Body of pancreas (tissue), 4 donors: ENCODE results near the gene HCAR1.
"Not testable (repeated sequence)": the region's sequence is repeated elsewhere in the genome, so short reads cannot be mapped to it uniquely, and the experiment has no call there.

Source experiments
- POLR2A ChIP-seq, 3 donors: fragments of 450-650 bp; IDR thresholded peaks; one replicate each; pipeline ENCODE4 v1.6.1; 2016; ENCODE audit warnings: antibody characterized with exemption in 3 of 3, mild to moderate bottlenecking in 2 of 3
- TF ChIP-seq, protein P1 (sequence below), 7 experiments: fragments of 450-650 bp in 4 of 7; fragments of 200-600 bp in 3 of 7; sonication (generic) in 3 of 7; IDR thresholded peaks; one replicate each; pipeline ENCODE4 v1.5.1; 2016 to 2019; ENCODE audit warnings: antibody characterized with exemption in 7 of 7

DNA sequence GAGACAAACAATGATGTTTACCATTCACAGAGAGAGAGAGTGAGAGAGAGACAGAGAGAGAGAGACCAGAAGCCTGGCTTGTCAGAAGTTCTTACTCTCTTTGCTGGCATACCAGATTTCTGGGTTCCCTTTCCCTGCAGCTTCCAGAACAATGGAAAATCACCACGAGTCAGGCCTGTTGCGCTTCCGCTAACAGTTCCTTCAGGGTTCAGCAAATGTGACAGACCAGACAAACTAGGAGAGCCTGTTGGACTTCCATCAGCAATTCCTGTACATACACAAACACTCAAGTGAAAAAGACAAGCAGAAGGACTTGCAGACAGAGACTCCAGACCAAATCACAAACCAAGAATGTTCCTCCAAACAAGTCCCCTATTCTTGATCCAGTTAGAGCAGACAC lies 21.4 kb downstream of the HCAR1 start:
- TF ChIP-seq, protein P1, sequence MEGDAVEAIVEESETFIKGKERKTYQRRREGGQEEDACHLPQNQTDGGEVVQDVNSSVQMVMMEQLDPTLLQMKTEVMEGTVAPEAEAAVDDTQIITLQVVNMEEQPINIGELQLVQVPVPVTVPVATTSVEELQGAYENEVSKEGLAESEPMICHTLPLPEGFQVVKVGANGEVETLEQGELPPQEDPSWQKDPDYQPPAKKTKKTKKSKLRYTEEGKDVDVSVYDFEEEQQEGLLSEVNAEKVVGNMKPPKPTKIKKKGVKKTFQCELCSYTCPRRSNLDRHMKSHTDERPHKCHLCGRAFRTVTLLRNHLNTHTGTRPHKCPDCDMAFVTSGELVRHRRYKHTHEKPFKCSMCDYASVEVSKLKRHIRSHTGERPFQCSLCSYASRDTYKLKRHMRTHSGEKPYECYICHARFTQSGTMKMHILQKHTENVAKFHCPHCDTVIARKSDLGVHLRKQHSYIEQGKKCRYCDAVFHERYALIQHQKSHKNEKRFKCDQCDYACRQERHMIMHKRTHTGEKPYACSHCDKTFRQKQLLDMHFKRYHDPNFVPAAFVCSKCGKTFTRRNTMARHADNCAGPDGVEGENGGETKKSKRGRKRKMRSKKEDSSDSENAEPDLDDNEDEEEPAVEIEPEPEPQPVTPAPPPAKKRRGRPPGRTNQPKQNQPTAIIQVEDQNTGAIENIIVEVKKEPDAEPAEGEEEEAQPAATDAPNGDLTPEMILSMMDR (IDR thresholded peaks at IDR 0.05), result not testable (repeated sequence)
- TF ChIP-seq POLR2A (IDR thresholded peaks at IDR 0.05), result not testable (repeated sequence)
